GM12874 (cell line): ENCODE data around the gene PFKFB1.

Experiments
- CTCF ChIP-seq: IDR thresholded peaks from 2 replicates; pipeline ENCODE4 v1.5.1; 2011; ENCODE audit warnings: low read depth, mild to moderate bottlenecking, control low read depth, low read length, moderate library complexity; ENCODE audit not compliant: insufficient read depth

Gene PFKFB1

GRCh38 chrX:55006827-55007621, 13.0 kb upstream of the PFKFB1 start:
- no peak for TF ChIP-seq CTCF

GRCh38 chrX:55005256-55005655, 11.3 kb upstream of the PFKFB1 start:
- no peak for TF ChIP-seq CTCF

GRCh38 chrX:55004231-55004630, 10.2 kb upstream of the PFKFB1 start:
- no peak for TF ChIP-seq CTCF

- TF ChIP-seq CTCF: no peak
These were observed 6.0 kb upstream of the PFKFB1 start, which contains the start of gene APEX2 for GRCh38 chrX:54999717-55000598. APEX2 (plus strand) TSS chrX:55000363; CDS start chrX:55000423, 60 bp downstream.

- TF ChIP-seq CTCF: no peak
These were observed 1.6 kb upstream of the PFKFB1 start for GRCh38 chrX:54995621-54996020.

- no peak for TF ChIP-seq CTCF
These were observed 822 bp upstream of the PFKFB1 start for GRCh38 chrX:54994668-54995351.
